Urinary bladder (tissue), 4 donors: ENCODE data around the gene SLC22A2. TPM values are rescaled to one million over a fixed set of nuclear protein-coding genes. Genes with fewer than 3 reads are reported as not detected.

ENCODE experiments used
- DNase-seq: peaks from one replicate; pipeline ENCODE4 v3.0.0-alpha.2; 2015; ENCODE audit errors: extremely low spot score
- H3K27ac ChIP-seq: one replicate; pipeline ENCODE4 v1.5.1; 2013; ENCODE audit warnings: low read depth, mild to moderate bottlenecking, moderate library complexity
- H3K36me3 ChIP-seq: one replicate; pipeline ENCODE4 v1.6.1; 2013; ENCODE audit warnings: mild to moderate bottlenecking, moderate library complexity; ENCODE audit not compliant: insufficient read depth
- H3K4me1 ChIP-seq: one replicate; pipeline ENCODE4 v1.6.1; 2013; ENCODE audit warnings: mild to moderate bottlenecking, moderate library complexity; ENCODE audit not compliant: insufficient read depth
- H3K4me3 ChIP-seq: one replicate; pipeline ENCODE4 v1.5.1; 2013; ENCODE audit warnings: low read depth, low read length
- WGBS: extraction: QIAGEN DNeasy Blood & Tissue Kit; methylation state at CpG from one replicate; pipeline ENCODE4 v1.1.7; 2013; 5-methylcytosine and 5-hydroxymethylcytosine counted together
- polyA plus RNA-seq: library from polyadenylated mRNA; stranded (reverse); fragments of 200-250 nt; gene quantifications from one replicate; pipeline ENCODE4 v1.2.3, GENCODE V29; 2013
- total RNA-seq: library from RNA; depleted of rRNA; stranded (reverse); fragments of >200 nt; gene quantifications from one replicate; pipeline ENCODE4 v1.2.3, GENCODE V29; 2014
- donor health status: healthy with polysubstance abuse.
- donor health status: healthy.

SLC22A2 gene
- total and polyA plus RNA-seq, 2 donors: 0.05 TPM; not detected in 1

DNA sequence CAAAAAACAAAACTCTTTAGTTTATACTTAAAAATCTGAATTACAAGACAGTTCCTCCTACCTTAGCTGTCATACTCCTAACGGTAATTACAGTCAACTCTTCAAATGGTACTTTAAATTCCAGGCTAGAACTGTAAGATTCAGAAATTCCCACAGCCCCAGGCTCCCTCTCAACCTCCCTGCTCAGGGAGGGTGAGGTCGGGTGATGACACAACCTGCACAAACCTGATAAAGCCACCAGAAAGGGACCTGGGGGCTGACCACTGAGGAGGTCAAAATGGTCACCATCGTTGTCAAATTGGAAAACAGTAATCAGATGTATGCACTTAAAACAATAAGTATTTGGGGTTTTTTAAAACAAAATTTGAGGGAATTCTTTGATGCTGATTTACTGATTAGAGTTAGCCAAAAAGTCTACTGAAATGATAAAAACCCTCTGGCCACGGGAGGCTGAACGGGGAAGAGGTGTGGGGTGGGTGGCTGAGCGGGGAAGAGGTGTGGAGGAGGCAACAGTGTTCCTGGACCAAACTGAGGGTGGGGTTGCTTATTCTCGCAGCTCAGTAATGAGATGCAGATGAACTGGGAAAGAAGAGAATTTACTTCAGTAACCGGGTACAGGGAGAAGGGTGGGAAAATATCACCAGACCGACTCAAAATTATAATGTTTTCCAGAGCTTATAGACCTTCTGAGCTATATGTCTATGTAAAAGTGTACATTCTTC, 84.7 kb downstream of the SLC22A2 start:
- no peak for DNase-seq
- H3K4me3 ChIP-seq: no peak overlapping the region
- no peaks in the 10 kb centered on the region for H3K4me1 ChIP-seq
- H3K36me3 ChIP-seq: no peaks in the 10 kb centered on the region
- WGBS: 49% methylated on average over 9 of the region's 9 CpGs
- H3K27ac ChIP-seq: no peak overlapping the region

DNA sequence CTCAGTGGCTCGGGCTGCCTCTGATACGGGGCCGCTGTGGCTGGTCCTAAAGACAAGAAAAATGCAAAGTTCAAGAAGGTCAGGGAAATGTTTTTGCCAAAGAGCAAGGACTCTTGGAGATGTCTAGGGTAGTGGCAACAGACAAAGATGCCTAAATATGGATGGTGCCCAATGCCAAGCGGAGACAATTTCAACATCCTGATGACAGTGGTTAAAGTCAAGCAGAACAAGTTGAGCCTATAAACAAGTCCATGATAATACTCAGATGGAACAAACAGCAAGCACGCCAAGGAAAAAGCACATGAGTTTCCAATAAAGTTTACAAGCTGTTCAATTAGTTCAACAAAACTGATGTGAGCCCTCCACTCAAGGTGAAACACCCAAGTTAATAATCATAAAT, 85.9 kb downstream of the SLC22A2 start:
- Histone ChIP-seq H3K4me3 (no peak overlapping the region), H3K27ac (no peak overlapping the region), H3K36me3 (no peaks in the 10 kb centered on the region), H3K4me1 (no peaks in the 10 kb centered on the region)
- 76% methylated on average over 5 of the region's 5 CpGs for WGBS
- DNase-seq: no peak

DNA sequence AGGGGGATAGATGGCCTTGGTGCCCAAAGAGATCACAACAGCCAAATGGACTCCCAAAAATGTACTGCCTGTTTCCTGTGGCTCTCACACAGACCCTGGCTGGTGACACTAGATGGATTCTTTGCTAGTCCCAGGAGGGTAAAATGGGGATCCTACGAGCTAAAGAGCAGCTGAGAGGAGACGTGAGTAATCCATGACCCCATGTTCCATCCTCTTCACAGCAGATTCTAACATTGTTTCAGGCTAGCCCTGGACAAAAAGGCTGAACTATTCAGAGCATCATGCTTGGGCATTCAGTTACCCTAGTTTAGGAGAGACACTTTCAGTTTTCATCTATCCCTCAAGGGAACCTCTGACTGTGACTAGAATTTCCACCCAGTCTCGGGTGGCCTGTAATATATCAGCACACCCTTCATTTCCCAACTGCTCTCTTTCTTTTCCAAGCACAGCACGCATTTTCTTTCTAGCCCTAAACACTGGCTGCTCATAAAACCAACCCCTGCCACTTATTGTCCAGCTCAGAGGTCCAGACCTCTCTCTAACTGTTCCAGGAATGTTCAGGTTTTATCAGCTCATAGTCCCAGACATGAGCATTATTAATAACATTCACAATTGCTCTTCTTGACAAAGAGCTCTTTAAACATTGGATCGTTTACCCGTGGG, 88.5 kb downstream of the SLC22A2 start:
- Histone ChIP-seq H3K36me3 (no peaks in the 10 kb centered on the region), H3K27ac (no peak overlapping the region), H3K4me3 (no peak overlapping the region), H3K4me1 (no peaks in the 10 kb centered on the region)
- no peak for DNase-seq
- 44% methylated on average over 6 of the region's 6 CpGs for WGBS

DNA sequence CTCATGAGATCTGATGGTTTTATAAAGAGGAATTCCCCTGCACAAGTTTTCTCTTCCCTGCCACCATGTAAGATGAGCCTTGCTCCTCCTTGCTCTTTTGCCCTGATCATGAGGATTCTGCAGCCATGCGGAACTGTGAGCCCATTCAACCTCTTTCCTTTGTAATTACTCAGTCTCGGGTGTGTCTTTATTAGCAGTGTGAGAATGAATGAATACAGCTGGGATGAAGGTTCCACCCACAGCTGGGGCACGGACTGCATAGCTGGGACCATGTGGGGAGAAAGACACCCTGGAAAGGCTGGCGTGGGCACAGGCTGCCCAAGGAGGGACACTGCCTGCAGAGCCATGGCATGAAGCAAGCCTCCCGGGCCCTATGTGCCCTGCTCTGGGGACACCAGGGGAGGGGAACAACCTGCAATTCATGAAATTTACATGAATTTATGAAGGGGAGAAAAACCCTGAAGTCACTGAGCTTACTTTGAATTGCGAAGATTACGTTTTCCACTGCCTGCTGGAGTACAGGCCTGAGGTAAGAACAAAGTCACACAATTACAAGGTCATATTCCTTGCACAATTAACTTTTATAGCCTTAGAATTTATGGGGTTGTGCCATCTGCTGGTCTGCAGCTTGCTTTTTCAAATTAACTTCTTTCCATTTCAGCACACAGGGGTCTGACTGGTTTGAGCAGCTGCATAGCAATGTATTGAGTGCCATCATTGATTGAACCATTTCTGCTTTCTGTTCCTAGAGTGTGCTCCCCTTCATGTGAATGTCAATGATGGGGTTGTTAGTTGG, 90.8 kb downstream of the SLC22A2 start:
- H3K36me3 ChIP-seq: no peaks in the 10 kb centered on the region
- DNase-seq: no peak
- H3K4me1 ChIP-seq: no peaks in the 10 kb centered on the region
- no peak overlapping the region for H3K4me3 ChIP-seq
- H3K27ac ChIP-seq: no peak overlapping the region
- 79% methylated on average over 7 of the region's 7 CpGs for WGBS

Other genes starting within 250 kb of the SLC22A2 start
- 0.53 TPM for gene SLC22A1, start 137.0 kb downstream of the SLC22A2 start, total RNA-seq
- 0.44 TPM for gene SLC22A1, start 137.0 kb downstream of the SLC22A2 start, polyA plus RNA-seq
- 11.0 TPM for gene SLC22A3, start 89.6 kb upstream of the SLC22A2 start, total RNA-seq
- gene SLC22A3, start 89.6 kb upstream of the SLC22A2 start, polyA plus RNA-seq: 9.1 TPM